Left ventricle myocardium superior (tissue), 1 donor: ENCODE results near the gene SHC2. TPM values are rescaled to one million over a fixed set of nuclear protein-coding genes. Genes with fewer than 3 reads are reported as not detected.

ENCODE experiments used
- ATAC-seq: fragments of 200-7000 bp; cut with Tn5 transposase; one replicate; pipeline ENCODE4 v1.9.1; 2020; ENCODE audit warnings: mild to moderate bottlenecking, moderate library complexity
- DNase-seq: peaks from one replicate; pipeline ENCODE4 v3.0.0-alpha.2; 2020
- intact Hi-C: fragments of 100-400 bp; cut with micrococcal nuclease; formaldehyde crosslinking; loops from one replicate; pipeline ENCODE4 v1.11.0; 2022
- total RNA-seq: library from RNA; stranded (reverse); fragmentation: NEBNext Ultra II Directional; extraction: Animal tissue kit (Norgen Biotek cat#: 25700); gene quantifications from one replicate; pipeline ENCODE4 v1.2.1, GENCODE V29; 2021
- donor health status: DM: no; HTN: yes; CAD: no; lungs with severe emphysema.

SHC2 gene
- total RNA-seq, 1 donor from 2014 or later = 11.0 TPM

DNA sequence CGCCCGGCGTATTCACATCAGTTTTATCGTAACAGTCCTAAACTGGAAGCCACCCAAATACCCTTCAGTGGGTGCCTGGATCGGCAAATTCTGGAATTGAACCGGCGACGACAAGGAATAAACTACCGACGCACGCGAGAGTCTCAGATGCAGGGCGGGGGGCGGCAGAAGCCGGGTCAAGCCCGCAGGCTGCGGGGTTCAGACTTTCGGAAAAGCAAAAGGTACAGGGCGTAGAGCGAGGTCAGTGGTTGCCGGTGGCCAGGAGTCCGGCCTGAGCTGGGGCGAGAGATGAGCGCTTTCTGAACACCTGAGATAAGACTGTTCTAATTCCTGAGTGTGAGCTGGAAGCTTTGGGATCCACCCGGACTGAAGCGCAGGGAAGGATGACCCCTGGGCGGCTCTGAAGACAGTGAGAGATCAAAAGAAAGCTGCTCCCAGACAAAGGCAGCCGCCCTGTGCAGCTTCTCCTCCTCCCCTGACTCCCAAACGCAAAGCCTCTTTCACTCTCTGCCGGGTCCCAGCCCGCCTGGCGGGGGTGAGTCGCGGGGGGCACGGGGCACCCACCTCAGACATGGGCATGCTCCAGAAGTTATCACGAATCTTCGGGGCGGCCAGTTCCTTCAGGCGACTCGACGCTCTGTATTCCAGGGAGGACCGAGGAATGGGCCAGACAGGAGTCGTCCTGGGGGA is 90.0 kb downstream of the SHC2 start:
- ATAC-seq (no peak), DNase-seq (no peak)
- intact Hi-C loops = no loop called here

DNA sequence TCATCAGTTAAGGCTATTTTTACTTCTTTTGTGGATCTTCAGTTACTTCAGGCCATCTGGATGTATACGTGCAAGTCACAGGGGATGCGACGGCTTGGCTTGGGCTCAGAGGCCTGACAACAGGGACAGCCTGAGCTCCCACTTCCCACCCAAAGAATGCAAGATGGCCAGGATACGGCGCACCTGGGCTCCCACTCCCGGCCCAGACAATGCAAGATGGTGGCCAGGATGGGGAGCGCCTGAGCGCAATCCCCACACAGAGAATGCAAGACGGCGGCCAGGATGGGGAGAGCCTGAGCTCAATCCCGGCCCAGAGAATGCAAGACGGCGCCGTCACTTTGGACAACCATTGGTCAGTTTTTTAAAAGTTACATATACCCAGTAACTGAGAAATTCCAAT is 91.0 kb downstream of the SHC2 start:
- no peak for DNase-seq

DNA sequence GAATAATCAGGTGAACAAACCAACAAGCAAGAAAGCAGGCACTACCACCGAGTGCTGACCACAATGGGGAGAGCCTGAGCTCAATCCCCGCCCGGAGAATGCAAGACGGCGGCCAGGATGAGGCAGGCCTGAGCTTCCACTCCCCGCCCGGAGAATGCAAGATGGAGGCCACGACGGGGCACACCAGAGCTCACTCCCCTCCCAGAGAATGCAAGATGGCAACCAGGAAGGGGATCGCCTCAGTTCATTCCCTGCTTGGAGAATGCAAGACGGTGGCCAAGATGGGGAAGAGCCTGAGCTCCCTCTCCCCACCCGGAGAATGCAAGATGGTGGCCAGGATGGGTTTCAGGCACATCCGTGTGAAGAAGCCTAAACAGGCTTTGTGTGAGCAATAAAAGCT is 91.6 kb downstream of the SHC2 start:
- ATAC-seq (no peak), DNase-seq (no peak)
- intact Hi-C loops = no loop called here

More for the DNA sequence above, 91.0 kb downstream of the SHC2 start:
- no peak for ATAC-seq
- intact Hi-C loops = no loop called here

DNA sequence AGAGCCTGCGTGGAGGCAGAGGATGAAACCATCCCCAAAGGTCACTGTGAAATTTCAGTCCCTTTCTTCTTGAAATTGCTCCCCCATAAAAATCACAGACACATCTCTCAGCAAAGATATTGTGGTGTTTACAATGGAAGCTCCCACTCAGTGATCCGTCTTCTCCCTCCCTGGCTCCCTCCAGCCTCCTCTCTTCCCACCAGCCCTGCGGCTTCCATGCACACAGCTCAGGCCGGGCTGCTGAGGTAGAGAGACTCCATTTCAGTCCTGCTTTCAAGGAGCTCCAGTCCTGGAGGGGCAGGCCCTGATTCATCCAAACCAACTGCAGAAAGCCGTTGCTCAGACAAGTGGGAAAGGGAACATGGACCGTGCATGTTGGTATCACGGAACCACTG is 92.2 kb downstream of the SHC2 start:
- intact Hi-C loops = no loop called here
- ATAC-seq (no peak), DNase-seq (no peak)

DNA sequence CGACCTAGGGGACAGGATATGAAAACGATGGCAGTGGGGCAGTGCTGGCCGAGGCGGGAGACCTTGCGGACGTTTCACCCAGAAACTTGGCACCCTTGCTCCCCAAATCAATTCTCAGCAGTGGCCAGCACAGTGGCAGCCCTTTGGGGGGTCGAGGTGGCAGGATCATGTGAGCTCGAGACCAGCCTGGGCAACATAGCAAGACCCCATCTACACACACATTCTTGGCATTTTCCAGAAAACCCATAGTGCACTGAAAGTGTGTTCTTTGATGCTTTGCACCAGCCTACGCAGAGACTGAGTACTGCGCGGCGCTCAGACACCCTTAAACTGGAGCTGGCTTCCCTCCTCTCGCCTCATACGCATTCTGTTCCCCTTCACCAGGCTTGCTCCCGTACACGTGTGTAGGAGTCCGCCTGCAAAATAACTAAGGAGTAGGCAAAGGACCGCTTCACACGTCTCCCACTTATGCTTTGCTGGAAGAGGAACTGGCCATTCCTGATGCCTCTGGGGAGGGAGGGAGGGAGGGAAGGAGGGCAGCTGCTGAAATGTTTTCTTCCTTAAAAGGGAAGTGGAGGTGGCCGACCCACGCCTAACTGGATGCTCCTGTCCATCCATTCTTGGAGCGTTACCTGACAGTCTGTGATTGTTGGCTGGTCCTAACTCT is 92.7 kb downstream of the SHC2 start:
- intact Hi-C loops = no loop called here
- DNase-seq = no peak
- ATAC-seq = no peak

- DNase-seq (no peak), ATAC-seq (no peak)
- intact Hi-C loops = no loop called here
These were observed 93.3 kb downstream of the SHC2 start for GRCh38 chr19:367561-367960.

DNA sequence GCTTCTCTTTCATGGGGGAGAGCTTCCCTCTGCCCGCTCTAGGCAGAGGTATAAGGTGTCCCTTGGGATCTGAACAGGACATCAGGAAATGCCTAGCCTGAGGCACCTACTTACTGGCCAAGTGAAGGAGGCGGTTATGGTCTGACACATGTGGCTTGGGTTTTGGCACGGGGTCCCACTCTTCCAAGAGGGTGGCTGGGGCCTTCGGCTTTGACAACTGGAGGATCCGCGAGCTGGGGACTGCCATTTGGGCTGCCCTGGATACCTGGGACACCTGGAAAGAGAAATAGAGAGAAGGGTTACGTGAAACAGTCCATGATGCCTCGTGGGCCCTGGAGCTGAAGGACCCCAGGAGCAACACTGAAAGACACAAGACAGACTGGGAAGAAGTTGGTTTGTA is 93.9 kb downstream of the SHC2 start:
- DNase-seq = no peak
- ATAC-seq = no peak
- intact Hi-C loops = no loop called here

Other genes starting within 250 kb of the SHC2 start
- 0.27 TPM for gene PLPP2, start 169.6 kb downstream of the SHC2 start, total RNA-seq
- gene MIER2, start 116.2 kb downstream of the SHC2 start, total RNA-seq = 20.0 TPM
- gene C2CD4C, start 51.9 kb downstream of the SHC2 start, total RNA-seq = 1.3 TPM
- gene MADCAM1, start 35.5 kb upstream of the SHC2 start, total RNA-seq = 0.37 TPM
- gene TPGS1, start 46.5 kb upstream of the SHC2 start, total RNA-seq = 10.5 TPM
- gene CDC34, start 70.7 kb upstream of the SHC2 start, total RNA-seq = 110 TPM
- gene GZMM, start 83.0 kb upstream of the SHC2 start, total RNA-seq = 0.37 TPM
- gene BSG, start 111.6 kb upstream of the SHC2 start, total RNA-seq = 1,923 TPM
- gene HCN2, start 128.8 kb upstream of the SHC2 start, total RNA-seq = 14.3 TPM
- gene POLRMT, start 172.5 kb upstream of the SHC2 start, total RNA-seq = 55.5 TPM
- not detected for gene FGF22, start 178.8 kb upstream of the SHC2 start, total RNA-seq
- 24.4 TPM for gene RNF126, start 202.2 kb upstream of the SHC2 start, total RNA-seq
- gene FSTL3, start 215.4 kb upstream of the SHC2 start, total RNA-seq = 24.6 TPM
- gene PRSS57, start 234.4 kb upstream of the SHC2 start, total RNA-seq = not detected
- 30.1 TPM for gene PALM, start 247.9 kb upstream of the SHC2 start, total RNA-seq